ENCODE results near the gene UGT1A10.

DNA sequence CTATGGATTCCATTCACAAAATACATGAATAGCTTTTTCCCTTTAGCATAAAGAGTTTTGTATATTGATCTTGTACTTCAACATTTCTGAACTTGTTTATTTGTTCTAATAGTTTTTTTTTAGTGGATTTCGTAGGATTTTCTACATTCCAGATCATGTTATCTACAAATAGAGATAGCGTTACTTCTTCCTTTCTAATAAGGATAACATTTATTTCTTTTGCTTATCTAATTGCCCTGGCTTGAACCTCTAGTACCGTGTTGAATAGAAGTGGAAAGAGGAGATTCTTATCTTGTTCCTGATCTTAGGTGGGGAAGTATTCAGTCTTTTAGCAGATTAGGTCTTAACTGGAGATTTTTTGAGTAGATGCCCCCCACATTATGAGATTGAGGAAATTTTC, 66.0 kb downstream of the UGT1A10 start:
- TF ChIP-seq, protein P1, sequence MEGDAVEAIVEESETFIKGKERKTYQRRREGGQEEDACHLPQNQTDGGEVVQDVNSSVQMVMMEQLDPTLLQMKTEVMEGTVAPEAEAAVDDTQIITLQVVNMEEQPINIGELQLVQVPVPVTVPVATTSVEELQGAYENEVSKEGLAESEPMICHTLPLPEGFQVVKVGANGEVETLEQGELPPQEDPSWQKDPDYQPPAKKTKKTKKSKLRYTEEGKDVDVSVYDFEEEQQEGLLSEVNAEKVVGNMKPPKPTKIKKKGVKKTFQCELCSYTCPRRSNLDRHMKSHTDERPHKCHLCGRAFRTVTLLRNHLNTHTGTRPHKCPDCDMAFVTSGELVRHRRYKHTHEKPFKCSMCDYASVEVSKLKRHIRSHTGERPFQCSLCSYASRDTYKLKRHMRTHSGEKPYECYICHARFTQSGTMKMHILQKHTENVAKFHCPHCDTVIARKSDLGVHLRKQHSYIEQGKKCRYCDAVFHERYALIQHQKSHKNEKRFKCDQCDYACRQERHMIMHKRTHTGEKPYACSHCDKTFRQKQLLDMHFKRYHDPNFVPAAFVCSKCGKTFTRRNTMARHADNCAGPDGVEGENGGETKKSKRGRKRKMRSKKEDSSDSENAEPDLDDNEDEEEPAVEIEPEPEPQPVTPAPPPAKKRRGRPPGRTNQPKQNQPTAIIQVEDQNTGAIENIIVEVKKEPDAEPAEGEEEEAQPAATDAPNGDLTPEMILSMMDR (conservative IDR thresholded peaks at IDR 0.05 in 1 of 2, IDR thresholded peaks at IDR 0.05 in 1 of 2; ENCODE audit: extremely low read depth in 1 of 2, insufficient read depth in 1 of 2, low read depth in 1 of 2, low read length in 2 of 2), result no peak
- TF ChIP-seq EZH2 (IDR thresholded peaks at IDR 0.05; ENCODE audit: borderline replicate concordance, low read length), result no peak

All from mammary epithelial cell (primary cell).